Mesothelial cell of epicardium (in vitro differentiated cells): ENCODE measurements around the gene DIS3L2. TPM values are rescaled to one million over a fixed set of nuclear protein-coding genes. Genes with fewer than 3 reads are reported as not detected.

Experiments used
- DNase-seq, 2 experiments: peaks; one replicate each; pipeline ENCODE4 v3.0.0; 2021; ENCODE audit warnings: low spot score in 2 of 2; ENCODE audit not compliant: unreplicated experiment in 2 of 2
- H3K27ac Mint-ChIP-seq: 2 replicates; pipeline ENCODE4 v1.8.0; 2021; ENCODE audit warnings: mixed read lengths
- H3K27me3 Mint-ChIP-seq: 2 replicates; pipeline ENCODE4 v1.8.0; 2021; ENCODE audit warnings: low read depth, mixed read lengths
- H3K36me3 Mint-ChIP-seq: 2 replicates; pipeline ENCODE4 v1.8.0; 2021; ENCODE audit warnings: mixed read lengths
- H3K4me1 Mint-ChIP-seq: 2 replicates; pipeline ENCODE4 v1.8.0; 2021; ENCODE audit warnings: mixed read lengths
- H3K4me3 Mint-ChIP-seq: 2 replicates; pipeline ENCODE4 v1.8.0; 2021; ENCODE audit warnings: mild to moderate bottlenecking, moderate library complexity, mixed read lengths
- H3K9me3 Mint-ChIP-seq: 2 replicates; pipeline ENCODE4 v1.8.0; 2021; ENCODE audit warnings: mixed read lengths
- total RNA-seq: library from RNA; stranded (reverse); gene quantifications from 3 replicates; pipeline ENCODE4 v1.2.1, GENCODE V29; 2021
- TF ChIP-seq, protein P1 (sequence below): fragments of 200-600 bp; sonication (generic); IDR thresholded peaks from one replicate; pipeline ENCODE4 v1.5.0; 2021; ENCODE audit warnings: antibody characterized with exemption; ENCODE audit not compliant: unreplicated experiment

The DIS3L2 gene
- total RNA-seq, 1 donor from 2014 or later, result 74.4 TPM

DNA sequence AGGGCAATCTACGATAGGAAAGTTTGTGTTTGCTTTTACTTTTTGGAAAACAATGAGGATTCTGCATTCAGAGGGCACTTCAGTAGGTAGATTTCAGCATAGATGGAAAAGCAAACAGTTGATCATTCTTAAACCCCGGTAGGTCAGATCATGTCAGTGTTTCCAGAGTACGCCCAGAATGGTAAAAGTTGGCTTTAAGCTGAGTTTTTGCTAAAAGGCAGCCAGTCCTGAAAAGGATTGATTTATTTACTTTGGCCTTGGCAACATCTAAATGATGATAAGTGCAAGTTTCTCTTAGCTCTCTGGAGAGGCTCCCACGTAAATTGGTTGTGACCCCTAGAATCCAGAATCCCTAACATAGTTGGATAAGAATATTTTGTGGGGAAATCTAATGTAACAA lies 168.0 kb downstream of the DIS3L2 start:
- H3K4me3 Mint-ChIP-seq, result no peak overlapping the region
- no peaks in the 10 kb centered on the region for H3K27me3 Mint-ChIP-seq
- no peak for DNase-seq
- peaks cover 31% of the 10 kb centered on the region for H3K4me1 Mint-ChIP-seq
- TF ChIP-seq, protein P1, sequence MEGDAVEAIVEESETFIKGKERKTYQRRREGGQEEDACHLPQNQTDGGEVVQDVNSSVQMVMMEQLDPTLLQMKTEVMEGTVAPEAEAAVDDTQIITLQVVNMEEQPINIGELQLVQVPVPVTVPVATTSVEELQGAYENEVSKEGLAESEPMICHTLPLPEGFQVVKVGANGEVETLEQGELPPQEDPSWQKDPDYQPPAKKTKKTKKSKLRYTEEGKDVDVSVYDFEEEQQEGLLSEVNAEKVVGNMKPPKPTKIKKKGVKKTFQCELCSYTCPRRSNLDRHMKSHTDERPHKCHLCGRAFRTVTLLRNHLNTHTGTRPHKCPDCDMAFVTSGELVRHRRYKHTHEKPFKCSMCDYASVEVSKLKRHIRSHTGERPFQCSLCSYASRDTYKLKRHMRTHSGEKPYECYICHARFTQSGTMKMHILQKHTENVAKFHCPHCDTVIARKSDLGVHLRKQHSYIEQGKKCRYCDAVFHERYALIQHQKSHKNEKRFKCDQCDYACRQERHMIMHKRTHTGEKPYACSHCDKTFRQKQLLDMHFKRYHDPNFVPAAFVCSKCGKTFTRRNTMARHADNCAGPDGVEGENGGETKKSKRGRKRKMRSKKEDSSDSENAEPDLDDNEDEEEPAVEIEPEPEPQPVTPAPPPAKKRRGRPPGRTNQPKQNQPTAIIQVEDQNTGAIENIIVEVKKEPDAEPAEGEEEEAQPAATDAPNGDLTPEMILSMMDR, result no peak
- H3K27ac Mint-ChIP-seq, result no peak overlapping the region
- H3K36me3 Mint-ChIP-seq, result peaks cover 28% of the 10 kb centered on the region
- peaks cover 4% of the 10 kb centered on the region for H3K9me3 Mint-ChIP-seq

DNA sequence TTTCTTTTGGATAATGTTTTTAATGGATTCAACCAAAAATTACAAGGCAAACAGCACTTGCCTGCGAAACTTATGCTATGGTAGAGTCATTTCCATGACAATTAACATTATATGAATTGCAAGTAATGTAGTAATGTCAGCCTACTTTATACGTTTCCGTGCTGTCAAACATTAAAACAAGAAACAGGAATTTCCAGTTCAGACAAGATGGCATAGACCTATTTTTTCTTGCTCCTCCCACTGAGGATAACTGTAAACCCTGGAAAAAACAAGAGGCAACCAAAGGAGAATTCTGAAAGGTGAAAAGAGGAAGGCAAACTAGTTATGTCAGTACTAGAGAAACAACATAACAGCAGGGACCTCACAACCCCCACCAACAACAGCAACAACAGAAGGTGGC lies 170.7 kb downstream of the DIS3L2 start:
- peaks cover 24% of the 10 kb centered on the region for H3K36me3 Mint-ChIP-seq
- no peaks in the 10 kb centered on the region for H3K9me3 Mint-ChIP-seq
- H3K27ac Mint-ChIP-seq, result peak overlapping the region; percentile 89
- H3K4me1 Mint-ChIP-seq, result peaks cover 31% of the 10 kb centered on the region
- H3K4me3 Mint-ChIP-seq, result no peak overlapping the region
- no peak for DNase-seq
- H3K27me3 Mint-ChIP-seq, result no peaks in the 10 kb centered on the region
- TF ChIP-seq, protein P1, result no peak

DNA sequence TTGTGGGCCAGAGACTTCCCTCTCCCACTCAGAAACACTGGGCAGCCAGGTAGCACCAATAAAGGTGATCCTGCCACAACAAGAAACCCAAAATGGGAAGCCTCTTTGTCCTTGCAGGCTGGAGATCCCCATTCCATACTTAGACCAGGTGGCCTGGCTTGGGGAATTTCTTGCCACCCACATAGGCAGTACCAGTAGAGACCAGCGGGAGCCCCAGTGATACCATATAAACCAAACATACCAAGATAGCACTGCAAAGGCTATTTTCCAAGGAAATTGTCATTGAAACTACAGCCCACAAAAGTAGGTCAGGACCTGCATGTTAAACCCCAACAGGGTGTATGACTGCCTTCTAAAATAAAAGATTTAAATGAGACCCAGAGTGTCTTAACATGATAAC lies 171.6 kb downstream of the DIS3L2 start:
- H3K4me3 Mint-ChIP-seq, result no peak overlapping the region
- H3K36me3 Mint-ChIP-seq, result peaks cover 24% of the 10 kb centered on the region
- peaks cover 31% of the 10 kb centered on the region for H3K4me1 Mint-ChIP-seq
- TF ChIP-seq, protein P1, result no peak
- DNase-seq, result no peak
- no peak overlapping the region for H3K27ac Mint-ChIP-seq
- no peaks in the 10 kb centered on the region for H3K27me3 Mint-ChIP-seq
- H3K9me3 Mint-ChIP-seq, result no peaks in the 10 kb centered on the region

DNA sequence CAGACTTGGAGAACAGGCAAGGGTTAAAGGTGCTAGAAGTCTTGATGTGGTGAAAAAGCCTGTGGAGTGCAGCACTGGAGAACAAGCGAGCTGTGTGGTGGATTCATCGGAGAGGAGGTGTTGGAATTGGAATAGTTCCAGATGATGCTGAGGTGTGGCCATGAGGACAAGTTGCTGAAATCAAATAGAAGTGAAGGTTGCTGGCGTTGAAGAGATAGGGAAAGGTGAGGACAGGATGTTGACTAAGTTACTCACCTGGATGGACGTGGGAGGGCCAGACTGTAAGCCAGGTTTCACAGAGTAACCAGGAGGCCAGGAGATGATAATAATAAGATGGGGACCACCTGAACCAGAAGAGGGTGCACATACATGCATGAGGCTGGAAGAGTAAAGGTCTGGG lies 173.4 kb downstream of the DIS3L2 start:
- Mint-ChIP-seq H3K9me3 (no peaks in the 10 kb centered on the region), H3K4me3 (no peak overlapping the region), H3K27ac (no peak overlapping the region), H3K36me3 (peaks cover 24% of the 10 kb centered on the region), H3K27me3 (no peaks in the 10 kb centered on the region), H3K4me1 (peaks cover 22% of the 10 kb centered on the region)
- DNase-seq, result no peak
- TF ChIP-seq, protein P1, result no peak

DNA sequence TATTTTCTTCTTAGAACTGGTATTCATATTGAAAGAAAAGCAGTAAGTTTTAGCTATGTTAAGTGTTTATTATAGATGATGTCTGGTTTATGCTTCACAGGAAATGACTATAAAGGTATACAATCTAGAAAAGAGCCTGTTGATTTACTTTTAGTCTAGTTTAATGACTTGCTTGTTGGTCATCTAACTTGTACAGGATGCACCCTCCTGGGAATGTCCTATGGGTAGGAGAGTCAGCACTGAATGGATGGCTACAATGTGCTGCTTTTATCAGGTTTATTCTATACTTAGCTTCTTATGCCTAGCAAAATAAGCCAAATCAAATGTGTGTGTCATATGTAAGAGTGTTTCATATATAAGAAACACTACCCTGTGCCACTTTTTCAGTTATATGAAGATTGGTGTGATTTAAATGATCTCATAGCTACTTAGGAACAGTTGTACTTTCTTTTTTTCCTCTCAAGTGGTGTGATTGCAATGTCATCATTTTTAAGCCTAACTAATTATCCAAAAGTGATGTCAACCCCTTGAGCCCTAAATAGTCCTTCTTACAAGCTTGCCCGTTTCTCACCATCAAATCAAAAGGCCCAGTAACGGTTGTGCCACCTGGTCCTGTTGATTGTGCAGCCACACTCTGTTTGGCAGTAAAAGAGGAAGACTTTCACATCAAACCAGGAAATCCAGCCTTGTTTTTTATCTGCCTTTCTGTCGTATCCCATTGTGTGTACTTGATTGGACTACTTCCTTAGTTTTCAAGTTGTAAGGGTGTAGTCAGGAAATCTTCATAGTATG lies 176.0 kb downstream of the DIS3L2 start:
- DNase-seq, result no peak
- Mint-ChIP-seq H3K4me1 (peaks cover 3% of the 10 kb centered on the region), H3K4me3 (no peak overlapping the region), H3K36me3 (peaks cover 13% of the 10 kb centered on the region), H3K9me3 (no peaks in the 10 kb centered on the region), H3K27me3 (no peaks in the 10 kb centered on the region), H3K27ac (no peak overlapping the region)
- TF ChIP-seq, protein P1, result no peak
